MCF 10A (cell line): ENCODE data around the gene PIK3AP1. TPM values are rescaled to one million over a fixed set of nuclear protein-coding genes. Genes with fewer than 3 reads are reported as not detected.
A peak's percentile ranks its signal among the peaks of the same experiment; 100 is the strongest.
"Not testable (repeated sequence)": the region's sequence is repeated elsewhere in the genome, so short reads cannot be mapped to it uniquely, and the experiment has no call there.

Experiments
- BruUV-seq: library from RNA; stranded (reverse); fragments of 400-500 nt; replicated peaks from 2 replicates; lab custom pipeline; 2021; lab: Mats Ljungman, UMichigan
- CTCF ChIA-PET: fragments of 300-600 bp; sonication (Branson Sonifier 250); formaldehyde crosslinking; extraction: SDS; loops from one replicate; lab custom pipeline; 2021; ENCODE audit warnings: antibody characterized with exemption, inconsistent platforms; lab: Yijun Ruan, JAX
- POLR2A ChIA-PET: fragments of 300-600, 350-650 bp; sonication (Branson Sonifier 250); formaldehyde crosslinking; extraction: SDS; loops from one replicate; lab custom pipeline; 2020; ENCODE audit warnings: antibody characterized with exemption, inconsistent platforms; lab: Yijun Ruan, JAX
- DNase-seq: peaks from one replicate; pipeline ENCODE4 v3.0.0-alpha.2; 2018; ENCODE audit not compliant: unreplicated experiment
- H3K27ac Mint-ChIP-seq: one replicate; pipeline ENCODE4 v1.8.0; 2022; ENCODE audit warnings: mild to moderate bottlenecking, low read depth, mixed read lengths; ENCODE audit not compliant: unreplicated experiment
- H3K27me3 Mint-ChIP-seq: one replicate; pipeline ENCODE4 v1.8.0; 2022; ENCODE audit warnings: mixed read lengths; ENCODE audit not compliant: insufficient read depth, unreplicated experiment
- H3K36me3 Mint-ChIP-seq: one replicate; pipeline ENCODE4 v1.8.0; 2022; ENCODE audit warnings: mild to moderate bottlenecking, moderate library complexity, mixed read lengths; ENCODE audit not compliant: insufficient read depth, unreplicated experiment
- H3K4me1 Mint-ChIP-seq: one replicate; pipeline ENCODE4 v1.8.0; 2022; ENCODE audit warnings: mixed read lengths; ENCODE audit not compliant: insufficient read depth, unreplicated experiment
- H3K4me3 Mint-ChIP-seq: one replicate; pipeline ENCODE4 v1.8.0; 2022; ENCODE audit warnings: mild to moderate bottlenecking, moderate library complexity, mixed read lengths; ENCODE audit not compliant: unreplicated experiment
- H3K9me3 Mint-ChIP-seq: one replicate; pipeline ENCODE4 v1.8.0; 2022; ENCODE audit warnings: mixed read lengths; ENCODE audit not compliant: unreplicated experiment
- intact Hi-C: fragments of 100-400 bp; cut with micrococcal nuclease; formaldehyde crosslinking; loops from 2 replicates; pipeline ENCODE4 v1.14.1; 2022
- total RNA-seq: library from RNA; stranded (reverse); gene quantifications from 2 replicates; pipeline ENCODE4 v1.2.3, GENCODE V29; 2022
- TF ChIP-seq, protein P1 (sequence below): fragments of 200-600 bp; IDR thresholded peaks from one replicate; pipeline ENCODE4 v1.8.0; 2022; ENCODE audit warnings: antibody characterized with exemption, mild to moderate bottlenecking; ENCODE audit not compliant: unreplicated experiment

Gene PIK3AP1
- total RNA-seq, 1 experiment from 2014 or later = not detected

DNA sequence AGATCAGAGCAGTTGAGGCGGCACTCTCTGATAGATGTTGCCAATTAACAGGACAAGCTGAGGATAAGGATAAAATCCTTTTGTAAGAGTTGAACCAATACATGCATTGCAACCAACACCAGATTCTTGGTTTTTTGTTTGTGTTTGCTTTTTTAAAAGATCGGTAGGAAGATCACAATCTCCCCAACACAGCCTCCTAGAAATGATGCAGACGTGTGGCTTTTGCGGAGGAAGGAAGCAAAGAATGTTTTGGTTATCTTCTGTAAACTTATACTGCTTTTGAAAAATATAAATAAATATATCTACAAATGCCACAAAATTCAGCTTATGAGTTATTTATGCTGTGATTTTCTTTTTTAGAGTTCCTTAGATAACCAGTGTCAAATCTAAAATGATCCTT is 35.5 kb downstream of the PIK3AP1 start:
- intact Hi-C loops = no loop called here
- H3K4me3 Mint-ChIP-seq = no peak overlapping the region
- H3K27me3 Mint-ChIP-seq = peaks cover 6% of the 10 kb centered on the region
- H3K36me3 Mint-ChIP-seq = no peaks in the 10 kb centered on the region
- H3K9me3 Mint-ChIP-seq = no peaks in the 10 kb centered on the region
- H3K27ac Mint-ChIP-seq = no peak overlapping the region
- no TSS peak for BruUV-seq
- ChIA-PET POLR2A (no interaction called here), CTCF (no interaction called here)
- TF ChIP-seq, protein P1, sequence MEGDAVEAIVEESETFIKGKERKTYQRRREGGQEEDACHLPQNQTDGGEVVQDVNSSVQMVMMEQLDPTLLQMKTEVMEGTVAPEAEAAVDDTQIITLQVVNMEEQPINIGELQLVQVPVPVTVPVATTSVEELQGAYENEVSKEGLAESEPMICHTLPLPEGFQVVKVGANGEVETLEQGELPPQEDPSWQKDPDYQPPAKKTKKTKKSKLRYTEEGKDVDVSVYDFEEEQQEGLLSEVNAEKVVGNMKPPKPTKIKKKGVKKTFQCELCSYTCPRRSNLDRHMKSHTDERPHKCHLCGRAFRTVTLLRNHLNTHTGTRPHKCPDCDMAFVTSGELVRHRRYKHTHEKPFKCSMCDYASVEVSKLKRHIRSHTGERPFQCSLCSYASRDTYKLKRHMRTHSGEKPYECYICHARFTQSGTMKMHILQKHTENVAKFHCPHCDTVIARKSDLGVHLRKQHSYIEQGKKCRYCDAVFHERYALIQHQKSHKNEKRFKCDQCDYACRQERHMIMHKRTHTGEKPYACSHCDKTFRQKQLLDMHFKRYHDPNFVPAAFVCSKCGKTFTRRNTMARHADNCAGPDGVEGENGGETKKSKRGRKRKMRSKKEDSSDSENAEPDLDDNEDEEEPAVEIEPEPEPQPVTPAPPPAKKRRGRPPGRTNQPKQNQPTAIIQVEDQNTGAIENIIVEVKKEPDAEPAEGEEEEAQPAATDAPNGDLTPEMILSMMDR = no peak
- H3K4me1 Mint-ChIP-seq = no peaks in the 10 kb centered on the region
- no peak for DNase-seq

- H3K4me3 Mint-ChIP-seq = no peak overlapping the region
- no peaks in the 10 kb centered on the region for H3K36me3 Mint-ChIP-seq
- H3K4me1 Mint-ChIP-seq = no peaks in the 10 kb centered on the region
- H3K27me3 Mint-ChIP-seq = peaks cover 11% of the 10 kb centered on the region
- intact Hi-C loops = no loop called here
- TF ChIP-seq, protein P1 = no peak
- ChIA-PET POLR2A (no interaction called here), CTCF (no interaction called here)
- DNase-seq = no peak
- no TSS peak for BruUV-seq
- no peaks in the 10 kb centered on the region for H3K9me3 Mint-ChIP-seq
- no peak overlapping the region for H3K27ac Mint-ChIP-seq
Measured at GRCh38 chr10:96683710-96684109, 36.6 kb downstream of the PIK3AP1 start.

GRCh38 chr10:96683065-96683464 is 37.2 kb downstream of the PIK3AP1 start:
- intact Hi-C loops = no loop called here
- TF ChIP-seq, protein P1 = no peak
- Mint-ChIP-seq H3K27ac (no peak overlapping the region), H3K36me3 (no peaks in the 10 kb centered on the region), H3K27me3 (peaks cover 11% of the 10 kb centered on the region), H3K4me3 (no peak overlapping the region), H3K4me1 (no peaks in the 10 kb centered on the region), H3K9me3 (no peaks in the 10 kb centered on the region)
- no TSS peak for BruUV-seq
- DNase-seq = peak; percentile 18
- ChIA-PET CTCF (no interaction called here), POLR2A (no interaction called here)

- CTCF ChIA-PET = interaction anchor here (0.6 to 1.5 kb wide), 2 partner anchors 25 to 41 kb away, joined by 3 to 6 read pairs; no protein-coding TSS in a partner anchor
- peaks cover 11% of the 10 kb centered on the region for H3K27me3 Mint-ChIP-seq
- BruUV-seq = no TSS peak
- no peak for DNase-seq
- POLR2A ChIA-PET = interaction anchor here (0.7 kb wide), 1 partner anchor 496 kb away, joined by 3 read pairs; no protein-coding TSS in a partner anchor
- intact Hi-C loops = no loop called here
- no peak overlapping the region for H3K27ac Mint-ChIP-seq
- no peak overlapping the region for H3K4me3 Mint-ChIP-seq
- TF ChIP-seq, protein P1 = no peak
- H3K4me1 Mint-ChIP-seq = no peaks in the 10 kb centered on the region
- H3K9me3 Mint-ChIP-seq = no peaks in the 10 kb centered on the region
- H3K36me3 Mint-ChIP-seq = no peaks in the 10 kb centered on the region
Measured at GRCh38 chr10:96681524-96681923, 38.8 kb downstream of the PIK3AP1 start.

GRCh38 chr10:96680463-96680862 is 39.9 kb downstream of the PIK3AP1 start:
- peaks cover 11% of the 10 kb centered on the region for H3K27me3 Mint-ChIP-seq
- H3K4me1 Mint-ChIP-seq, BruUV-seq, DNase-seq, CTCF ChIA-PET, H3K27ac Mint-ChIP-seq, H3K4me3 Mint-ChIP-seq, H3K9me3 Mint-ChIP-seq, H3K36me3 Mint-ChIP-seq, intact Hi-C loops: not testable (repeated sequence)
- POLR2A ChIA-PET = interaction anchor here (0.6 kb wide), 1 partner anchor 1417 kb away, joined by 3 read pairs; no protein-coding TSS in a partner anchor
